Right forelimb (tissue), 1 donor: ENCODE measurements around the gene FBXL15.

Experiments
- DNase-seq: peaks from one replicate; pipeline ENCODE4 v3.0.0-alpha.2; 2018

Gene FBXL15

GRCh38 chr10:102398172-102399020 is 22.2 kb upstream of the FBXL15 start:
- DNase-seq = no peak

DNA sequence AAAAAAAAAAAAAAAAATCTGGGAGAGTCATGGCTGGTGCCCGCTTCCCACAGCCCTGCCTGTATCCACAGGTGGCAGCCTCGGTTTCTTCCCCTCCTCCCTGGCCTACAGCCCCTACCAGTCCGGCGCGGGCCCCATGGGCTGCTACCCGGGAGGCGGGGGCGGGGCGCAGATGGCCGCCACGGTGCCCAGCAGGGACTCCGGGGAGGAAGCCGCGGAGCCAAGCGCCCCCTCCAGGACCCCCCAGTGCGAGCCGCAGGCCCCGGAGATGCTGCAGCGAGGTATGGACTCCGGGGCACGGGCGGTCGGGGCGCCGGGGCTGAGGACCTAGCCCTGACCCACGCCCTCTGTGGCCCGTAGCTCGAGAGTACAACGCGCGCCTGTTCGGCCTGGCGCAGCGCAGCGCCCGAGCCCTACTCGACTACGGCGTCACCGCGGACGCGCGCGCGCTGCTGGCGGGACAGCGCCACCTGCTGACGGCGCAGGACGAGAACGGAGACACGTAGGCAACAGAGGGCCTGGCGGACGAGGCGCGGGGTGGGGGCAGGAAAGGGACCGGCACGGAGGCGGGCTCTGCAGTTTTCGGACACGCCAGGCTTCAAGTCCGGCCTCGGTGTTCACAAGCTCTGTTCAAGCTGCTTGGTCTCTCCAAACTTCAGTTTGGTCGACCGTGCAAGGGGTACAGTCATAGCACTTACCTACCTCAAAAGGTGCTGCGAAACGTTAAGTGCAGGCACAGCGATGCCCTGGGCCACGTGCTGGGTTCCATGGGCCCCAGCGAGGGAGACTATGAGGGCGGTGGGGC is 21.2 kb upstream of the FBXL15 start:
- DNase-seq = peak; percentile 91

- no peak for DNase-seq
Observed at GRCh38 chr10:102400076-102400475, 20.6 kb upstream of the FBXL15 start.

GRCh38 chr10:102400598-102401341 is 19.9 kb upstream of the FBXL15 start:
- DNase-seq = no peak

DNA sequence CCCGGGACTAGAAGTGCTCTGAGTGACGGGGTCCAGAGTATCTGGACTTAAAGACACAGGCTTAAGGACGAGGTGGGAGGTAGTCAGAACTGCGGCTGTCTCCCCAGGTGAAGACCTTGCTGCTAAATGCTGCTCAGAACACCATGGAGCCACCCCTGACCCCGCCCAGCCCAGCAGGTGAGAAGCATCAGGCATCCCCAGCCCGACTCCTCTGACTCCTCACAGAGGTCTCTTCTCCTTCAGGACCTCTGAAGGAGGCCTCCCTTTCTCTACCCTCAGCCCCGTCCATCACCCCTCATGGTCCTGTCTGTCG is 19.3 kb upstream of the FBXL15 start:
- no peak for DNase-seq

- no peak for DNase-seq
Observed at GRCh38 chr10:102401735-102402511, 18.7 kb upstream of the FBXL15 start.

DNA sequence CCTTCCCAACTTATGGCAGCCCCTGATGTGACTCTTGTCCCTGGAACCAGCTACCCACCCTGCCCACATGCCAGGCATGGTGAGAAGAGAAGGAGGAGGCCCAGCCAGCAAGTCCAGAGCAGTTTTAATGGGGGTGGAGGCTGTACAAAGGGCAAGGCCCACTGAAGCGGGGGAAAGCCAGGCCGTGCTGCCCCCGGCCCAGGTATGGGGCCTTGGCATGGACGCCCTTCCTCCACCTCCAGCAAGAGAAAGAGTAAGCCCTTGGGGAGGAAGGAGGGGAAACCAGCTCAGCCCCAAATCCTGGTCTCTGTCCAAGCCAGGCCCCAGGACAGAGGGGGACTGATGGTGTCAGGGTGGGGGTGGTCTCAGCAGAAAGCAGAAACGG is 18.1 kb upstream of the FBXL15 start:
- no peak for DNase-seq

- DNase-seq = no peak
Observed at GRCh38 chr10:102403115-102403514, 17.5 kb upstream of the FBXL15 start.

DNA sequence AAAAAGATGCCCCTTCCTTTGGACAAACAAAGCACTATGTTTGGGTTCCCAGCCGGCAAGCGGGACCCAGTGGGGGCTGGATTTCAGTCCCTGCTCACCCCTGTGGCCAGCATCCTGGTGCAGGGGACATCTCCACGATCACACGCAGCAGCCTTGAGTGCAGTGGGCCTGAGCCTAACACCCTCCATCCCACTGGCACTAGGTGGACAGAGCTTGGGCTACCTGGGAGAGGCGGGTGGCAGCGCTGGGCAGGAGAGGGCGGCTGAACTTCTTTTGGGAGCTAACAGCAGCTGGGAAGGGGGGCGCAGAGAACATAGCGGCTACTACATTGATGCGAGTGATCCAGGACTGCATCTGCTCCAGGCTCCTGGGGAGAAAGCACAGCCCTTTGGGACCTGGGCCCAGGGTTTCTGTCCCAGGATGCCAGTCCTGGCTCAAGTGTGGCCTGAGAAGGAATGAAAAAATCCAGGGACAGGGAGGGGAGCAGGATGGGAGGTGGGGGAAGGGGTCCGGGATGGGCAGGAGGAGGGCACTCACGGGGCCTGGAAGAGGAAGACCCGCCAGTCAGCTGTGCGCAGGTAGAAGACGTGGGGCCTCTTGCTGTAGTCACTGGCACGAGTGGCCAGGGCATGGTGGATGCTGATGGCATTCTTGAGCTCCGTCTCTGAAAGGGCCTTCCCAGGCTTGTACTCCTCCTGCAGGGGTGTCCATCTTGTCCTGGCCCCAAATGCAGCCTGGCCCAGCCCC is 16.1 kb upstream of the FBXL15 start:
- DNase-seq = no peak

DNA sequence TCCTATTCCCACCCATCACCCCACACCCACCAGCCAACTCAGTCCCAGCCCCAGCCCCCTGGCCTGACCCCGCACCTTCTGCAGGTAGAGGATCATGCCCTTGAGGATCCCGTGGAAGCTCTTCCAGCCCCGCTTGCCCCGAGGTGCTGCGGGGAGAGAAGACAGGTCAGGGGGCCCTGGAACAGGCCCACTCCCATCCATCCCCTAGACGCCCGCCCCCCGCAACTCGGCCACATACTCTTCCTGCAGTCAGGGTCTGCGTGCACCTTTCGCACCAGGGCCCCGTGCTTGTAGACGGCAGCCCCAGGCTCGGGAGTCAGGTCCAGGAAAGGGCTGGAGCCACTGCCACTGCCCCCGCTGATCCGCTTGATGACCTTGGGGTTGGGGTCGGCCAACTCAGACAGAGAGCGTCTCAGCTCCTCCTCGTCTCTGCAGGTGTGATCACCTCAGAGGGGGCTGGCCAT is 15.5 kb upstream of the FBXL15 start:
- DNase-seq = no peak

DNA sequence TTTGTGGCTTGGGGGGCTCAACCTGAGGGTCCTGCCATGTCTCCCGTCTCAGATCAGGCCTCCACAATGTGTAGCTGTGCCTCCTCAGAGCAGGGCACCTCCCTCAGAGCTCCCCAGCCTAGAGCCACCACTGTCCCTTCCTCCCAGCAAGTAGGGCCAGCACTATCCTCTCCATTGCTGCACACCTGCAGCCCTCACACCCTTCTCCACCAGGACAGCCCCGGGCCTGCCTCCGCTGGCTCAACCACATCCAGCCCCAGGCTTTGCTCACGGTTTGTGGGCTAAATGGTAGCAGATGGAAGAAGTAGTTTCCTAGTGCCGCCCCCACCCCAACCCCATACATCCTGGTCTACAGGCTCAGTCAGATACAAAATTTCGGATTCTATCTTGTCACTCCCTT is 15.0 kb upstream of the FBXL15 start:
- DNase-seq = no peak

- DNase-seq = no peak
Observed at GRCh38 chr10:102406815-102407214, 13.8 kb upstream of the FBXL15 start.

GRCh38 chr10:102407425-102408130 is 13.1 kb upstream of the FBXL15 start:
- DNase-seq = peak; percentile 46

- DNase-seq = peak; percentile 41
Observed at GRCh38 chr10:102408131-102408727, 12.4 kb upstream of the FBXL15 start.

GRCh38 chr10:102408728-102409603 is 11.7 kb upstream of the FBXL15 start:
- peak; percentile 83 for DNase-seq

- no peak for DNase-seq
Observed at GRCh38 chr10:102409604-102410428, 10.8 kb upstream of the FBXL15 start.

GRCh38 chr10:102410429-102411073 is 10.1 kb upstream of the FBXL15 start:
- DNase-seq = peak; percentile 81
